ENCODE data around the gene GRK2. TPM values are rescaled to one million over a fixed set of nuclear protein-coding genes. Genes with fewer than 3 reads are reported as not detected.

The GRK2 gene
- total and polyA plus RNA-seq, 9 of the 15 experiments (the other 6 are each of a cell fraction or from before 2014, with no cell fraction given), result 0.24 to 95.8 (median 56.5) TPM

- TF ChIP-seq PPARD (CRISPR knock-in tag; IDR thresholded peaks at IDR 0.05), result no peak
- TF ChIP-seq ZKSCAN1 (IDR thresholded peaks at IDR 0.05; ENCODE audit: low read depth, low read length), result no peak
- TF ChIP-seq ZNF511 (CRISPR knock-in tag; IDR thresholded peaks at IDR 0.05), result 0 out of 2 replicates have a peak, but pooled peaks have one; percentile 48
- TF ChIP-seq ZFPM2 (CRISPR knock-in tag; IDR thresholded peaks at IDR 0.05), result no peak
- TF ChIP-seq ZFX (CRISPR knock-in tag; IDR thresholded peaks at IDR 0.05), result peak; percentile 83
- TF ChIP-seq ZNF23 (CRISPR knock-in tag; IDR thresholded peaks at IDR 0.05), result no peak
- TF ChIP-seq ATF1 (CRISPR knock-in tag; IDR thresholded peaks at IDR 0.05), result no peak
- peak; percentile 84 for TF ChIP-seq ATF1 (tag; IDR thresholded peaks at IDR 0.05)
- TF ChIP-seq NEUROD1 (IDR thresholded peaks at IDR 0.05; ENCODE audit: borderline replicate concordance, low read depth, low read length, partially characterized antibody), result peak; percentile 60
- no peak for TF ChIP-seq JUN (IDR thresholded peaks at IDR 0.05; ENCODE audit: borderline replicate concordance, low read depth, low read length)
- TF ChIP-seq JUN (CRISPR knock-in tag; IDR thresholded peaks at IDR 0.05; ENCODE audit: borderline replicate concordance), result peak; percentile 16; the same call in 1 of the 2 replicates
- peak; percentile 61; the same call in 1 of the 2 replicates for TF ChIP-seq CREB3L1 (IDR thresholded peaks at IDR 0.05; ENCODE audit: borderline replicate concordance, low read depth)
- no peak for TF ChIP-seq ZNF586 (CRISPR knock-in tag; conservative IDR thresholded peaks at IDR 0.05)
- TF ChIP-seq TRIM24 (IDR thresholded peaks at IDR 0.05), result peak; percentile 44 to 71; a peak in 2 of 4 replicates
- peak in 1 of 2 experiments; percentile 75; a peak in 2 of 4 replicates for TF ChIP-seq RCOR1 (IDR thresholded peaks at IDR 0.05; ENCODE audit: borderline replicate concordance in 1 of 2, low read depth in 2 of 2, low read length in 2 of 2)
- peak in 1 of 2 experiments; percentile 6; a peak in 1 of 4 replicates for TF ChIP-seq NONO (IDR thresholded peaks at IDR 0.05; ENCODE audit: low read depth in 2 of 2, low read length in 1 of 2)
- peak; percentile 26; the same call in 1 of the 2 replicates for TF ChIP-seq ELF2 (CRISPR knock-in tag; IDR thresholded peaks at IDR 0.05)
- TF ChIP-seq KDM1A (IDR thresholded peaks at IDR 0.05), result peak in 1 of 2 experiments; percentile 57; a peak in 1 of 4 replicates
- TF ChIP-seq ESRRA (IDR thresholded peaks at IDR 0.05; ENCODE audit: borderline replicate concordance, low read depth), result peak; percentile 83; the same call in 1 of the 2 replicates
- TF ChIP-seq XRCC3 (IDR thresholded peaks at IDR 0.05), result no peak
- TF ChIP-seq ETV6 (IDR thresholded peaks at IDR 0.05; ENCODE audit: borderline replicate concordance in 1 of 2, low read depth in 2 of 2, low read length in 1 of 2), result 0 out of 4 replicates have a peak, but pooled peaks of 1 of the 2 experiments have one; percentile 56
- no peak for TF ChIP-seq ETV6 (CRISPR knock-in tag; IDR thresholded peaks at IDR 0.05; ENCODE audit: borderline replicate concordance)
- peak; percentile 91 for TF ChIP-seq E2F5 (CRISPR knock-in tag; IDR thresholded peaks at IDR 0.05)
- TF ChIP-seq ARNT (IDR thresholded peaks at IDR 0.05), result no peak
- 0 out of 2 replicates have a peak, but pooled peaks have one; percentile 9 for TF ChIP-seq NFE2 (IDR thresholded peaks at IDR 0.05; ENCODE audit: low read depth)
These were observed 22.4 kb downstream of the GRK2 start (continued) for GRCh38 chr11:67288452-67289225.

Measured in K562 (cell line).